ENCODE measurements around the gene TRUB2.

The TRUB2 gene

GRCh38 chr9:128321343-128321742 is 904 bp downstream of the TRUB2 start:
- Histone ChIP-seq H3K4me2 (ENCODE audit: low read length) (peak overlapping the region; percentile 84), H3K9me3 (ENCODE audit: control insufficient read depth, insufficient read depth, low read length) (no peaks in the 10 kb centered on the region), H3K9me2 (replicated peaks; ENCODE audit: control insufficient read depth, low read length) (no peaks in the 10 kb centered on the region), H3K4me3 (ENCODE audit: low read length) (peak overlapping the region; percentile 93), H3K79me2 (ENCODE audit: control insufficient read depth, low read length) (peaks cover 47% of the 10 kb centered on the region), H3F3A (ENCODE audit: control insufficient read depth, insufficient read depth) (no peaks in the 10 kb centered on the region), H3K27me3 (ENCODE audit: control insufficient read depth, low read length) (no peaks in the 10 kb centered on the region), H3K4me1 (ENCODE audit: control insufficient read depth, low read length) (peaks cover 23% of the 10 kb centered on the region), H3K27ac (ENCODE audit: low read depth, low read length) (no peak overlapping the region), H3K36me3 (ENCODE audit: control insufficient read depth, low read length) (peaks cover 37% of the 10 kb centered on the region), H4K20me1 (ENCODE audit: control insufficient read depth, insufficient read depth, low read depth, low read length) (no peaks in the 10 kb centered on the region)
- TF ChIP-seq, protein P1, sequence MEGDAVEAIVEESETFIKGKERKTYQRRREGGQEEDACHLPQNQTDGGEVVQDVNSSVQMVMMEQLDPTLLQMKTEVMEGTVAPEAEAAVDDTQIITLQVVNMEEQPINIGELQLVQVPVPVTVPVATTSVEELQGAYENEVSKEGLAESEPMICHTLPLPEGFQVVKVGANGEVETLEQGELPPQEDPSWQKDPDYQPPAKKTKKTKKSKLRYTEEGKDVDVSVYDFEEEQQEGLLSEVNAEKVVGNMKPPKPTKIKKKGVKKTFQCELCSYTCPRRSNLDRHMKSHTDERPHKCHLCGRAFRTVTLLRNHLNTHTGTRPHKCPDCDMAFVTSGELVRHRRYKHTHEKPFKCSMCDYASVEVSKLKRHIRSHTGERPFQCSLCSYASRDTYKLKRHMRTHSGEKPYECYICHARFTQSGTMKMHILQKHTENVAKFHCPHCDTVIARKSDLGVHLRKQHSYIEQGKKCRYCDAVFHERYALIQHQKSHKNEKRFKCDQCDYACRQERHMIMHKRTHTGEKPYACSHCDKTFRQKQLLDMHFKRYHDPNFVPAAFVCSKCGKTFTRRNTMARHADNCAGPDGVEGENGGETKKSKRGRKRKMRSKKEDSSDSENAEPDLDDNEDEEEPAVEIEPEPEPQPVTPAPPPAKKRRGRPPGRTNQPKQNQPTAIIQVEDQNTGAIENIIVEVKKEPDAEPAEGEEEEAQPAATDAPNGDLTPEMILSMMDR (IDR thresholded peaks at IDR 0.05; ENCODE audit: low read depth, low read length, poor library complexity, severe bottlenecking): no peak
- no peak for TF ChIP-seq EZH2phosphoT487 (IDR thresholded peaks at IDR 0.05; ENCODE audit: borderline replicate concordance, low read length)

DNA sequence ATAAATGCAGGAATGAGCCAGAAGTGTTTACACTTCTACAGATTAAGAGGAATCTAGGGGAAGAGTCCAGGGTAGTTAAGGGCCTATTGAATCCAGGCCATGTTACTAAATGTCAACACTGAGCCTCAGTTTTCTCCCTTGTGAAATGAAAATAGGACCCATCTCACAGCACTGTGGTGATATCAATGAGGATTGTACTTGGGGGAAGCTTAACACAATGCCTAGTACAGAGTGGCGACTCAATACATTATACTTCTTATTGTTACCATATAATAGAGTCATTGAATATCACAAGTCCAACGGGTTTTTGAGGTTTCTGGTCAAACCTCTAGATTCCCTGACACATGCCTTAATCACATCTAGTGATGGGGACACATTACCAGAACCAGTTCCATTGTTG is 4.6 kb downstream of the TRUB2 start:
- Histone ChIP-seq H3K79me2 (ENCODE audit: control insufficient read depth, low read length) (peaks cover 18% of the 10 kb centered on the region), H3K27me3 (ENCODE audit: control insufficient read depth, low read length) (no peaks in the 10 kb centered on the region), H3K4me2 (ENCODE audit: low read length) (no peak overlapping the region), H3K36me3 (ENCODE audit: control insufficient read depth, low read length) (peaks cover 29% of the 10 kb centered on the region), H3K9me3 (ENCODE audit: control insufficient read depth, insufficient read depth, low read length) (no peaks in the 10 kb centered on the region), H3F3A (ENCODE audit: control insufficient read depth, insufficient read depth) (no peaks in the 10 kb centered on the region), H3K9me2 (replicated peaks; ENCODE audit: control insufficient read depth, low read length) (no peaks in the 10 kb centered on the region), H3K4me3 (ENCODE audit: low read length) (no peak overlapping the region), H4K20me1 (ENCODE audit: control insufficient read depth, insufficient read depth, low read depth, low read length) (no peaks in the 10 kb centered on the region), H3K4me1 (ENCODE audit: control insufficient read depth, low read length) (peaks cover 7% of the 10 kb centered on the region), H3K27ac (ENCODE audit: low read depth, low read length) (no peak overlapping the region)
- TF ChIP-seq, protein P1 (IDR thresholded peaks at IDR 0.05; ENCODE audit: low read depth, low read length, poor library complexity, severe bottlenecking): no peak
- TF ChIP-seq EZH2phosphoT487 (IDR thresholded peaks at IDR 0.05; ENCODE audit: borderline replicate concordance, low read length): no peak

- Histone ChIP-seq H3K36me3 (ENCODE audit: control insufficient read depth, low read length) (peaks cover 28% of the 10 kb centered on the region), H3K9me2 (replicated peaks; ENCODE audit: control insufficient read depth, low read length) (no peaks in the 10 kb centered on the region)
Observed at GRCh38 chr9:128316421-128316820, 5.8 kb downstream of the TRUB2 start.

More at GRCh38 chr9:128316421-128316820, 5.8 kb downstream of the TRUB2 start:
- Histone ChIP-seq H3K27ac (ENCODE audit: low read depth, low read length) (no peak overlapping the region), H3K4me2 (ENCODE audit: low read length) (no peak overlapping the region), H4K20me1 (ENCODE audit: control insufficient read depth, insufficient read depth, low read depth, low read length) (no peaks in the 10 kb centered on the region), H3K9me3 (ENCODE audit: control insufficient read depth, insufficient read depth, low read length) (no peaks in the 10 kb centered on the region), H3K4me1 (ENCODE audit: control insufficient read depth, low read length) (peaks cover 6% of the 10 kb centered on the region), H3K27me3 (ENCODE audit: control insufficient read depth, low read length) (no peaks in the 10 kb centered on the region), H3K4me3 (ENCODE audit: low read length) (no peak overlapping the region), H3F3A (ENCODE audit: control insufficient read depth, insufficient read depth) (no peaks in the 10 kb centered on the region), H3K79me2 (ENCODE audit: control insufficient read depth, low read length) (peaks cover 10% of the 10 kb centered on the region)
- TF ChIP-seq, protein P1 (IDR thresholded peaks at IDR 0.05; ENCODE audit: low read depth, low read length, poor library complexity, severe bottlenecking): no peak
- no peak for TF ChIP-seq EZH2phosphoT487 (IDR thresholded peaks at IDR 0.05; ENCODE audit: borderline replicate concordance, low read length)
